Type B pancreatic cell (in vitro differentiated cells): ENCODE data around the gene CRYL1. TPM values are rescaled to one million over a fixed set of nuclear protein-coding genes. Genes with fewer than 3 reads are reported as not detected.

Source experiments
- DNase-seq: peaks from one replicate; pipeline ENCODE4 v3.0.0; 2021; ENCODE audit warnings: mixed read lengths; ENCODE audit not compliant: unreplicated experiment; ENCODE audit errors: extremely low spot score
- H3K27ac Mint-ChIP-seq: 2 replicates; pipeline ENCODE4 v1.8.0; 2021; ENCODE audit warnings: mild to moderate bottlenecking, mixed read lengths
- H3K27me3 Mint-ChIP-seq: 2 replicates; pipeline ENCODE4 v1.8.0; 2021; ENCODE audit warnings: mixed read lengths
- H3K36me3 Mint-ChIP-seq: 2 replicates; pipeline ENCODE4 v1.8.0; 2021; ENCODE audit warnings: mixed read lengths
- H3K4me1 Mint-ChIP-seq: one replicate; pipeline ENCODE4 v1.8.0; 2021; ENCODE audit warnings: mixed read lengths; ENCODE audit not compliant: unreplicated experiment
- H3K4me3 Mint-ChIP-seq: 2 replicates; pipeline ENCODE4 v1.8.0; 2021; ENCODE audit warnings: mild to moderate bottlenecking, mixed read lengths
- H3K9me3 Mint-ChIP-seq: 2 replicates; pipeline ENCODE4 v1.8.0; 2021; ENCODE audit warnings: mixed read lengths
- CTCF ChIP-seq: fragments of 200-600 bp; sonication (generic); conservative IDR thresholded peaks from 2 replicates; pipeline ENCODE4 v1.5.0; 2021; ENCODE audit warnings: antibody characterized with exemption, mild to moderate bottlenecking
- total RNA-seq: library from RNA; stranded (reverse); gene quantifications from 2 replicates; pipeline ENCODE4 v1.2.1, GENCODE V29; 2021; ENCODE audit warnings: low replicate concordance

Gene CRYL1
- total RNA-seq, 1 donor from 2014 or later, result 20.2 TPM

GRCh38 chr13:20398459-20398858, 127.2 kb downstream of the CRYL1 start:
- no peak overlapping the region for H3K4me3 Mint-ChIP-seq
- no peaks in the 10 kb centered on the region for H3K27me3 Mint-ChIP-seq
- no peak for TF ChIP-seq CTCF
- H3K9me3 Mint-ChIP-seq, result peaks cover 5% of the 10 kb centered on the region
- no peak overlapping the region for H3K27ac Mint-ChIP-seq
- H3K36me3 Mint-ChIP-seq, result no peaks in the 10 kb centered on the region
- DNase-seq, result no peak
- H3K4me1 Mint-ChIP-seq, result no peaks in the 10 kb centered on the region

GRCh38 chr13:20397896-20398295, 127.8 kb downstream of the CRYL1 start:
- Mint-ChIP-seq H3K4me3 (no peak overlapping the region), H3K4me1 (no peaks in the 10 kb centered on the region), H3K27ac (no peak overlapping the region), H3K9me3 (peaks cover 5% of the 10 kb centered on the region), H3K36me3 (no peaks in the 10 kb centered on the region), H3K27me3 (no peaks in the 10 kb centered on the region)
- no peak for DNase-seq
- no peak for TF ChIP-seq CTCF

- no peak for TF ChIP-seq CTCF
- Mint-ChIP-seq H3K9me3 (peaks cover 5% of the 10 kb centered on the region), H3K27me3 (no peaks in the 10 kb centered on the region), H3K27ac (no peak overlapping the region), H3K4me3 (no peak overlapping the region), H3K4me1 (no peaks in the 10 kb centered on the region), H3K36me3 (no peaks in the 10 kb centered on the region)
- no peak for DNase-seq
Observed at GRCh38 chr13:20395061-20395916, 130.4 kb downstream of the CRYL1 start.

GRCh38 chr13:20394506-20394905, 131.2 kb downstream of the CRYL1 start:
- peaks cover 5% of the 10 kb centered on the region for H3K9me3 Mint-ChIP-seq
- peaks cover 7% of the 10 kb centered on the region for H3K4me1 Mint-ChIP-seq
- no peaks in the 10 kb centered on the region for H3K36me3 Mint-ChIP-seq
- no peaks in the 10 kb centered on the region for H3K27me3 Mint-ChIP-seq
- no peak overlapping the region for H3K4me3 Mint-ChIP-seq
- DNase-seq, result no peak
- no peak overlapping the region for H3K27ac Mint-ChIP-seq
- no peak for TF ChIP-seq CTCF

GRCh38 chr13:20394169-20394501, 131.5 kb downstream of the CRYL1 start:
- TF ChIP-seq CTCF, result no peak
- peaks cover 7% of the 10 kb centered on the region for H3K4me1 Mint-ChIP-seq
- no peaks in the 10 kb centered on the region for H3K36me3 Mint-ChIP-seq
- H3K9me3 Mint-ChIP-seq, result peaks cover 5% of the 10 kb centered on the region
- no peaks in the 10 kb centered on the region for H3K27me3 Mint-ChIP-seq
- H3K27ac Mint-ChIP-seq, result no peak overlapping the region
- DNase-seq, result no peak
- H3K4me3 Mint-ChIP-seq, result no peak overlapping the region
